K562 (cell line): ENCODE results near the gene INPP4B.

ENCODE experiments used
- ARID2 ChIP-seq: fragments of 450-650 bp; IDR thresholded peaks from 2 replicates; pipeline ENCODE4 v1.6.1; 2017; ENCODE audit warnings: antibody characterized with exemption, mild to moderate bottlenecking
- CTBP1 ChIP-seq: fragments of 450-650 bp; IDR thresholded peaks from 2 replicates; pipeline ENCODE4 v1.6.1; 2016; ENCODE audit warnings: borderline replicate concordance
- FOXK2 ChIP-seq, 2 experiments: fragments of 450-650 bp; IDR thresholded peaks in 1 of 2; conservative IDR thresholded peaks in 1 of 2; 2 replicates each; pipeline ENCODE4 v1.6.1; 2016; ENCODE audit warnings: low read depth in 2 of 2, mild to moderate bottlenecking in 1 of 2
- JUN ChIP-seq, 2 experiments: sonication (generic) in 1 of 2; formaldehyde crosslinking in 1 of 2; IDR thresholded peaks; 2 replicates each; pipeline versions ENCODE4 v1.6.1 to v1.8.0; 2012 to 2022; ENCODE audit warnings: borderline replicate concordance in 2 of 2, mild to moderate bottlenecking in 2 of 2, improper control_type of control experiment in 1 of 2, low read depth in 1 of 2, low read length in 1 of 2, missing genetic modification reagents in 1 of 2
- MXI1 ChIP-seq: IDR thresholded peaks from 2 replicates; pipeline ENCODE4 v1.6.1; 2011; ENCODE audit warnings: low read depth, mild to moderate bottlenecking, improper control_type of control experiment, low read length
- NFIX ChIP-seq: fragments of 250-450 bp; sonication (Bioruptor Pico); IDR thresholded peaks from 2 replicates; pipeline ENCODE4 v1.4.0; 2020; ENCODE audit warnings: low read depth, mild to moderate bottlenecking, moderate library complexity
- RAD21 ChIP-seq, 2 experiments: fragments of 250-450 bp in 1 of 2; fragments of 450-650 bp in 1 of 2; sonication (Bioruptor Pico) in 1 of 2; formaldehyde crosslinking in 1 of 2; IDR thresholded peaks in 1 of 2; conservative IDR thresholded peaks in 1 of 2; 2 replicates each; pipeline versions ENCODE4 v1.4.0 to v1.8.0; 2020 to 2022; ENCODE audit warnings: mild to moderate bottlenecking in 2 of 2, moderate library complexity in 1 of 2
- ZNF12 ChIP-seq: sonication (generic); formaldehyde crosslinking; IDR thresholded peaks from 2 replicates; pipeline ENCODE4 v1.4.0; 2020; ENCODE audit warnings: mild to moderate bottlenecking, missing genetic modification reagents
- ZNF184 ChIP-seq: sonication (generic); formaldehyde crosslinking; IDR thresholded peaks from 2 replicates; pipeline ENCODE4 v1.5.0; 2020; ENCODE audit warnings: missing genetic modification reagents
- TF ChIP-seq, protein P1 (sequence below): sonication (generic); formaldehyde crosslinking; IDR thresholded peaks from 2 replicates; pipeline ENCODE4 v1.8.1; 2023; ENCODE audit warnings: mild to moderate bottlenecking, missing genetic modification reagents
- TF ChIP-seq, protein P2 (sequence below): sonication (generic); formaldehyde crosslinking; IDR thresholded peaks from 2 replicates; pipeline ENCODE4 v1.5.0; 2020; ENCODE audit warnings: missing genetic modification reagents
- TF ChIP-seq, protein P3 (sequence below): fragments of 450-650 bp; IDR thresholded peaks from 2 replicates; pipeline ENCODE4 v1.6.1; 2017; ENCODE audit warnings: mild to moderate bottlenecking, moderate library complexity

DNA sequence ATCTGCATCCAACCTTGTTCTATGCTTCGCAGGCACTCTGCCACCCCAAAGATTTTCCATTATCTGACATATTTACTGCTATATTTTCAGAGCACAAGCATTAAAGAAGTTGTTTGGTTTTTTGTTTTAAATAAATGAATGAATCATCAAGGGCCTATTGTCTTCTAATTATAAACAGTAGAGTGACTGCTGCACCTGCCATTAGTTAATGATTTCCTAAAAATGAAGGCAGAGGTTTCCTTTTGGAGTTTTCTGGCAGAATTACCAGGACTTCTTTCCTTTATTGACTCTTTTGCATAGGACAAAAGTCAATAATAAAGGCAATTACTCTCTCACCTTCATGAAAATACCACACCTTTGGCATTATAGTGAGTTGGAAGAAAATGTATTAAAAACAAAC lies 238.1 kb downstream of the INPP4B start:
- TF ChIP-seq FOXK2 (conservative IDR thresholded peaks at IDR 0.05 in 1 of 2, IDR thresholded peaks at IDR 0.05 in 1 of 2; ENCODE audit: low read depth in 2 of 2) (no peak), CTBP1 (no peak), NFIX (CRISPR knock-in tag) (no peak), MXI1 (no peak), ZNF12 (CRISPR knock-in tag) (no peak), ZNF184 (CRISPR knock-in tag) (no peak), ARID2 (no peak), RAD21 (CRISPR knock-in tag; conservative IDR thresholded peaks at IDR 0.05 in 1 of 2, IDR thresholded peaks at IDR 0.05 in 1 of 2) (no peak), JUN (IDR thresholded peaks at IDR 0.05; ENCODE audit: borderline replicate concordance, low read depth, low read length) (no peak), JUN (CRISPR knock-in tag; IDR thresholded peaks at IDR 0.05; ENCODE audit: borderline replicate concordance) (no peak)
- TF ChIP-seq, protein P1, sequence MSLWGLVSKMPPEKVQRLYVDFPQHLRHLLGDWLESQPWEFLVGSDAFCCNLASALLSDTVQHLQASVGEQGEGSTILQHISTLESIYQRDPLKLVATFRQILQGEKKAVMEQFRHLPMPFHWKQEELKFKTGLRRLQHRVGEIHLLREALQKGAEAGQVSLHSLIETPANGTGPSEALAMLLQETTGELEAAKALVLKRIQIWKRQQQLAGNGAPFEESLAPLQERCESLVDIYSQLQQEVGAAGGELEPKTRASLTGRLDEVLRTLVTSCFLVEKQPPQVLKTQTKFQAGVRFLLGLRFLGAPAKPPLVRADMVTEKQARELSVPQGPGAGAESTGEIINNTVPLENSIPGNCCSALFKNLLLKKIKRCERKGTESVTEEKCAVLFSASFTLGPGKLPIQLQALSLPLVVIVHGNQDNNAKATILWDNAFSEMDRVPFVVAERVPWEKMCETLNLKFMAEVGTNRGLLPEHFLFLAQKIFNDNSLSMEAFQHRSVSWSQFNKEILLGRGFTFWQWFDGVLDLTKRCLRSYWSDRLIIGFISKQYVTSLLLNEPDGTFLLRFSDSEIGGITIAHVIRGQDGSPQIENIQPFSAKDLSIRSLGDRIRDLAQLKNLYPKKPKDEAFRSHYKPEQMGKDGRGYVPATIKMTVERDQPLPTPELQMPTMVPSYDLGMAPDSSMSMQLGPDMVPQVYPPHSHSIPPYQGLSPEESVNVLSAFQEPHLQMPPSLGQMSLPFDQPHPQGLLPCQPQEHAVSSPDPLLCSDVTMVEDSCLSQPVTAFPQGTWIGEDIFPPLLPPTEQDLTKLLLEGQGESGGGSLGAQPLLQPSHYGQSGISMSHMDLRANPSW (CRISPR knock-in tag): no peak
- TF ChIP-seq, protein P2, sequence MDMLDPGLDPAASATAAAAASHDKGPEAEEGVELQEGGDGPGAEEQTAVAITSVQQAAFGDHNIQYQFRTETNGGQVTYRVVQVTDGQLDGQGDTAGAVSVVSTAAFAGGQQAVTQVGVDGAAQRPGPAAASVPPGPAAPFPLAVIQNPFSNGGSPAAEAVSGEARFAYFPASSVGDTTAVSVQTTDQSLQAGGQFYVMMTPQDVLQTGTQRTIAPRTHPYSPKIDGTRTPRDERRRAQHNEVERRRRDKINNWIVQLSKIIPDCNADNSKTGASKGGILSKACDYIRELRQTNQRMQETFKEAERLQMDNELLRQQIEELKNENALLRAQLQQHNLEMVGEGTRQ: no peak
- TF ChIP-seq, protein P3, sequence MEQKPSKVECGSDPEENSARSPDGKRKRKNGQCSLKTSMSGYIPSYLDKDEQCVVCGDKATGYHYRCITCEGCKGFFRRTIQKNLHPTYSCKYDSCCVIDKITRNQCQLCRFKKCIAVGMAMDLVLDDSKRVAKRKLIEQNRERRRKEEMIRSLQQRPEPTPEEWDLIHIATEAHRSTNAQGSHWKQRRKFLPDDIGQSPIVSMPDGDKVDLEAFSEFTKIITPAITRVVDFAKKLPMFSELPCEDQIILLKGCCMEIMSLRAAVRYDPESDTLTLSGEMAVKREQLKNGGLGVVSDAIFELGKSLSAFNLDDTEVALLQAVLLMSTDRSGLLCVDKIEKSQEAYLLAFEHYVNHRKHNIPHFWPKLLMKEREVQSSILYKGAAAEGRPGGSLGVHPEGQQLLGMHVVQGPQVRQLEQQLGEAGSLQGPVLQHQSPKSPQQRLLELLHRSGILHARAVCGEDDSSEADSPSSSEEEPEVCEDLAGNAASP: no peak
